ENCODE data around the gene RNF8.
"Not testable (repeated sequence)": the region's sequence is repeated elsewhere in the genome, so short reads cannot be mapped to it uniquely, and the experiment has no call there.

RNF8 gene

DNA sequence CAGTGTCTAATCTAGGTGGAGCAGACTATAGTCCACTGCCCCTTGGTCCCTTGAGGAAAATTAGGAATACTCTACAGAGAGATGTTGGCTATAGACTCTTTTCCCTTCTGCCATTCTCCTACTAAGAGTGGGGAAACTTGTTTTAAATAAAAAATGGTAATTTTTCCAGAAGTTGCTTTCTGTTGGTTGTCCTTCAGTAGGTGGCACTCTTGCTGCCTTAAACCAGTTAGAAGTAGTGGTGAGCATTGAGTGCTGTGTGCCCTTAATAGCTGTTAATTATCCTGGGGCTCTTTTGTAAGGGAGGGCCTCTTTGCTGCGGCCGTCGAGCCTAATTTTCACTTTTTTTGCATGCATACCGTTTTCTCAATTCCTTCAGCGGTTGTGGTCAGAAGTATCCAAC lies 82.0 kb downstream of the RNF8 start:
- Histone ChIP-seq H3K4me1 (no peaks in the 10 kb centered on the region; the same call in 1 of the 2 replicates), H3K27me3 (no peaks in the 10 kb centered on the region), H3K36me3 (peaks cover 20% of the 10 kb centered on the region), H3K4me3 (ENCODE audit: low read depth, low read length) (no peak overlapping the region), H3K9me3 (no peaks in the 10 kb centered on the region)
- TF ChIP-seq, protein P1, sequence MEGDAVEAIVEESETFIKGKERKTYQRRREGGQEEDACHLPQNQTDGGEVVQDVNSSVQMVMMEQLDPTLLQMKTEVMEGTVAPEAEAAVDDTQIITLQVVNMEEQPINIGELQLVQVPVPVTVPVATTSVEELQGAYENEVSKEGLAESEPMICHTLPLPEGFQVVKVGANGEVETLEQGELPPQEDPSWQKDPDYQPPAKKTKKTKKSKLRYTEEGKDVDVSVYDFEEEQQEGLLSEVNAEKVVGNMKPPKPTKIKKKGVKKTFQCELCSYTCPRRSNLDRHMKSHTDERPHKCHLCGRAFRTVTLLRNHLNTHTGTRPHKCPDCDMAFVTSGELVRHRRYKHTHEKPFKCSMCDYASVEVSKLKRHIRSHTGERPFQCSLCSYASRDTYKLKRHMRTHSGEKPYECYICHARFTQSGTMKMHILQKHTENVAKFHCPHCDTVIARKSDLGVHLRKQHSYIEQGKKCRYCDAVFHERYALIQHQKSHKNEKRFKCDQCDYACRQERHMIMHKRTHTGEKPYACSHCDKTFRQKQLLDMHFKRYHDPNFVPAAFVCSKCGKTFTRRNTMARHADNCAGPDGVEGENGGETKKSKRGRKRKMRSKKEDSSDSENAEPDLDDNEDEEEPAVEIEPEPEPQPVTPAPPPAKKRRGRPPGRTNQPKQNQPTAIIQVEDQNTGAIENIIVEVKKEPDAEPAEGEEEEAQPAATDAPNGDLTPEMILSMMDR (IDR thresholded peaks at IDR 0.05; ENCODE audit: low read depth, low read length), result peak; percentile 12
- no peak for DNase-seq

DNA sequence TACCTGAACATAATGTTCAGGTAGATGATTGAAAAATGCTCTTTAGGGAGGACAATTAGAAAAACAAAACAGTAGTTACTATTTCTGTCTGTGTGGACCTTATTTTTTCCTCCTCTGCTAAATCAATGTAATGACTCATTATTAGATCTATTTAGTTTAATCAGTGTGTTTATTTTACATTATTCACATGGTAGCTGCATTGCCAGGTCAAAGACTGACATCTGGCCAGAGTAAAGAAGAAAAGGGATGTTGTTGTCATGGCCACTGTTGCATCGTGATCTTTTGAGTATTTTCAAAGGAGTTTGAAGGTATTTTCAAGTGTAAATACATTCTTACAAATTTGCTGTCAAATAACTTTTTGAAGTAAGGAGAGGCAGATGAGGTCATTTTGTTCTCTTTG lies 85.1 kb downstream of the RNF8 start:
- TF ChIP-seq, protein P1 (IDR thresholded peaks at IDR 0.05; ENCODE audit: low read depth, low read length), result no peak
- Histone ChIP-seq H3K36me3 (peaks cover 29% of the 10 kb centered on the region), H3K4me1 (no peaks in the 10 kb centered on the region; the same call in 1 of the 2 replicates), H3K9me3 (no peaks in the 10 kb centered on the region), H3K4me3 (ENCODE audit: low read depth, low read length) (no peak overlapping the region), H3K27me3 (no peaks in the 10 kb centered on the region)
- no peak for DNase-seq

DNA sequence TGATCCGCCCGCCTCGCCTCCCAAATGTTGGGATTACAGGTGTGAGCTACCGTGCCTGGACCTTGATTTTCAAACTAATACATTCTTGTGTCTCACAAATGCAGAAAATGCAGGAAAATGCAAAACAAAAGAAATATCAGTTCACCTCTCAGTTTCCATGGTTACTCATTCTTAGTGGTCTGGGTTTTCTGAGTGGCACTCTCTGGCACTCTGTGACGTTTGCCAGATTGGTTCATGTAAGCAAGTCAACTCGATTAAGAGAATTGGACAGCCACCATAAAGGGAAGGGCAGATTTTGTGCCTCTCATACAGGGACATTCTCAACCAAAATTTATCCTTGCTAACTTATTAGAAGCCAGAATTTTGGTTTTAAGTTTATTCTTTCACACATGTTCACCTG lies 87.9 kb downstream of the RNF8 start:
- Histone ChIP-seq H3K4me1 (no peaks in the 10 kb centered on the region), H3K36me3 (peaks cover 42% of the 10 kb centered on the region), H3K4me3 (ENCODE audit: low read depth, low read length) (no peak overlapping the region), H3K9me3 (no peaks in the 10 kb centered on the region), H3K27me3 (no peaks in the 10 kb centered on the region)
- DNase-seq, result no peak
- TF ChIP-seq, protein P1 (IDR thresholded peaks at IDR 0.05; ENCODE audit: low read depth, low read length), result no peak

DNA sequence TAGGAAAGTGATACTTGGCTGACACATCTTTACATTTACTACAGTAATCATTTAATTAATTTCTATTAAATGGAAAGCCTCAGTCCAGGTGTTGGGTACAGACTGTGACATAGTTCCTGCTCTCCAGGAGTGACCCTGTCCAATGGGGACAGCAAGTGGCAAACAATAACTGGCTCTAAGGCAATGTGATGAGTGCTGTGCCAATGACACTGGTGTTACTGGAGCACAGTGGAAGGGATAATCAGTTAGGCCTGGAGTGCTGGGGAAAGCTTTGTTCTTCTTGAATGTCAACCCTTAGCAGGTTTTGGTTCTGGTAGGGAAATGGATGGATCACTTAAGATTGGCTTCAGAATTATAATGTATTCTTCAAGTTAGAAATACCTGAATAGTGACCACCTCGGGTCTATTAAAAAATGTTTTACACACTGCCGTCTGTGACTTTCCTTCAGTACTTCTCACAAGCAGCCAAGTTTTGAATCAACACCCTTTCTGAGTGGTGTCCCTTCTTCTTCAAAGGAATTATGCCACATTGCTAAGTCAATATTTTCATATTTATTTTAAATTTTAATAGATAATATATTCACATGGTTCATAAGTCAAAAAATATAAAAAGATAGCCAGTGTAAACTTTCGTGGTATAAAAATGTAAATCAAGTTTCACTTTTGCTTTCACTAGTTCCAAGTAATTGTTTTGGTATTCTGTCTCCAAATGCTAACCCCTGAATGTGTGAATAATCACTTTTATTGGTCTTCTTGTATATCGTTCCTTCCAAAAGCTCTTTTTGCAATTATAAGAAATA lies 88.8 kb downstream of the RNF8 start:
- Histone ChIP-seq H3K27me3 (no peaks in the 10 kb centered on the region), H3K9me3 (no peaks in the 10 kb centered on the region), H3K36me3 (peaks cover 49% of the 10 kb centered on the region), H3K4me1 (no peaks in the 10 kb centered on the region), H3K4me3 (ENCODE audit: low read depth, low read length) (no peak overlapping the region)
- DNase-seq, result no peak
- TF ChIP-seq, protein P1 (IDR thresholded peaks at IDR 0.05; ENCODE audit: low read depth, low read length), result no peak

DNA sequence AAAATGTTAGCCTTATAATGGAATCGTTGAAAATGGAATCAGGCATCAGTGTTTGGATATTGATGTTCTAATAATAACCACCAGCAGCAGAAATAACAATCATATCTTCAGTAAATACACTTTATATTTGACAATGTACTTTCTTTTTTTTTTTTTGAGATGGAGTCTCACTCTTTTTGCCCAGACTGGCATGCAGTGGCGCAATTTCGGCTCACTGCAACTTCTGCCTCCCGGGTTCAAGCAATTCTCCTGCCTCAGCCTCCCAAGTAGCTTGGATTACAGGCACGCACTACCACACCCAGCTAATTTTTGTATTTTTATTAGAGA lies 89.4 kb downstream of the RNF8 start:
- H3K4me1 ChIP-seq; H3K9me3 ChIP-seq; H3K4me3 ChIP-seq (ENCODE audit: low read depth, low read length); DNase-seq; H3K27me3 ChIP-seq: not testable (repeated sequence)
- peaks cover 46% of the 10 kb centered on the region for H3K36me3 ChIP-seq
